Upper lobe of right lung (tissue), 1 donor: ENCODE data around the gene PPT2. TPM values are rescaled to one million over a fixed set of nuclear protein-coding genes. Genes with fewer than 3 reads are reported as not detected.

Experiments used
- ATAC-seq: fragments of 200-7000 bp; cut with Tn5 transposase; one replicate; pipeline ENCODE4 v1.9.1; 2020; ENCODE audit warnings: mild to moderate bottlenecking, moderate library complexity
- DNase-seq: peaks from one replicate; pipeline ENCODE4 v3.0.0-alpha.2; 2020
- H3K27ac ChIP-seq: fragments of 200-600 bp; one replicate; pipeline ENCODE4 v1.8.0; 2022
- H3K27me3 ChIP-seq: fragments of 200-600 bp; one replicate; pipeline ENCODE4 v1.8.0; 2022; ENCODE audit warnings: mild to moderate bottlenecking
- H3K36me3 ChIP-seq: fragments of 200-600 bp; one replicate; pipeline ENCODE4 v1.8.0; 2022
- H3K4me1 ChIP-seq: fragments of 200-600 bp; one replicate; pipeline ENCODE4 v1.8.0; 2022
- H3K4me3 ChIP-seq: fragments of 200-600 bp; one replicate; pipeline ENCODE4 v1.8.0; 2022; ENCODE audit warnings: mild to moderate bottlenecking
- H3K9me3 ChIP-seq: fragments of 200-600 bp; one replicate; pipeline ENCODE4 v1.8.0; 2022
- CTCF ChIP-seq: fragments of 200-600 bp; IDR thresholded peaks from one replicate; pipeline ENCODE4 v1.8.0; 2022; ENCODE audit warnings: antibody characterized with exemption
- intact Hi-C: fragments of 100-400 bp; cut with DNase I; formaldehyde crosslinking; loops from one replicate; pipeline ENCODE4 v1.11.0; 2022
- total RNA-seq: library from RNA; stranded (reverse); fragmentation: NEBNext Ultra II Directional; extraction: Animal tissue kit (Norgen Biotek cat#: 25700); gene quantifications from one replicate; pipeline ENCODE4 v1.2.1, GENCODE V29; 2021
- donor health status: DM: no; HTN: yes; CAD: no; lungs with severe emphysema.

PPT2 gene
- total RNA-seq, 1 donor from 2014 or later, result 19.2 TPM

DNA sequence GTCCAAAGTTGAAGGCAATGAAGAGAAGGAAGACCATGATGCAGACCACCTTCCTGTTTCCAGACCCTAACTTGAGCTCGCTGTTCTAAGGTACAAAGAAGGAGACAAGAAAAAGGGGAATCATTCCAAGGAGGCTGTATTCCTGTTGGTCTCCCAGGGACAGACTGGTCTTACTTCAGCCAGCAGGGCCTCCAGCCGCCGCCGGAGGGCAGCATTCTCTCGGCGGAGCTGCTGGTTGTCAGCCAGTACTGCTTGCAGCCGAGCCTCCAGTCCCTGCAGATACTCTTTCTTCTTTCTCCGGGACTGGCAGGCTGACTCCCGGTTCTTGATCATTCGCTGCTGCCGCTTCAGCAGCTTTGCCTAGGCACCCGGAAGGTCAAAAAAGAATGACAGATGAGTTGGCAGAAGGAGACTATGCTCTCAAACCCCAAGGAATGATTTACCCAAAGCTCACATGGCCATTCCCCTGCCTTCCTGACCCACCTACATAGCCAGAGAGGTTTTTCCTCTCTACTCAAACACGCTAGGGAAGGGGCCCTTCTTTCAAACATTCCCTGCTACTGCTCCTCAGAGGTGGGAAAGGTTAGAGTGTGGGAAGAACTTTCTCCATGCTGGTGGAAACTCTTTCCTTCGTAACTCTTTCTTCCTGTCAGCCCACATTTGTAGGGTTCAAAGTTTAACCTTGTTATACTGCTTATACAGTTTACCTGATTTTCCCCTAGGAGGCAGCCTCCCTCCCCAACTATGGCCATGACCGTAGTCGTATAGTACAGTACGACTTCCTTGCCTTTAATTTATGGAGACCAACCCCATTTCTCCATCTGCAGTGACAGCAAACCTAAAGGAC lies 34.9 kb upstream of the PPT2 start:
- Histone ChIP-seq H3K36me3 (peaks cover 81% of the 10 kb centered on the region), H3K9me3 (no peaks in the 10 kb centered on the region), H3K4me3 (no peak overlapping the region), H3K4me1 (peaks cover 14% of the 10 kb centered on the region), H3K27me3 (no peaks in the 10 kb centered on the region), H3K27ac (peak overlapping the region; percentile 76)
- DNase-seq (peak; percentile 91), ATAC-seq (peak; percentile 88)
- peak; percentile 90 for TF ChIP-seq CTCF
- intact Hi-C loops, result no loop called here

- DNase-seq (no peak), ATAC-seq (no peak)
- Histone ChIP-seq H3K4me3 (no peak overlapping the region), H3K4me1 (peaks cover 9% of the 10 kb centered on the region), H3K27me3 (no peaks in the 10 kb centered on the region), H3K27ac (no peak overlapping the region), H3K9me3 (no peaks in the 10 kb centered on the region), H3K36me3 (peaks cover 94% of the 10 kb centered on the region)
- no peak for TF ChIP-seq CTCF
- intact Hi-C loops, result no loop called here
These were observed 33.3 kb upstream of the PPT2 start for GRCh38 chr6:32120573-32121059.

DNA sequence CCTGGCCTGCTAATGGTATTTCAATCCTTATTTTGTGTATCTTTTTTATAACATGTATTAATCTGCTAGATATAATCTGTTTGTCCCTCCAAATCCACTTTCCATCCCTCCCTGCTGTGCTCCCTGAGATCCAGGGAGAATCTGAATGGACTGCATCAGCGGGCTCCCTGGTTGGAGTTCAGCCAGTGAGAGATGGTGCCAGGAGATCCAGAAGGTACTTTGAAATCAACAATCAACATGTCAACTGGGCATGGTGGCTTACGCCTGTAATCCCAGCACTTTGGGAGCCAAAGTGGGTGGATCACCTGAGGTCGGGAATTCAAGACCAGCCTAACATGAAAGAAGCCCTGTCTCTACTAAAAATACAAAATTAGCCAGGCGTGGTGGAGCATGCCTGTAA lies 30.3 kb upstream of the PPT2 start:
- ATAC-seq, result no peak
- H3K9me3 ChIP-seq, result no peaks in the 10 kb centered on the region
- H3K27ac ChIP-seq, result no peak overlapping the region
- H3K4me1 ChIP-seq, result peaks cover 24% of the 10 kb centered on the region
- intact Hi-C loops, result no loop called here
- no peak overlapping the region for H3K4me3 ChIP-seq
- H3K36me3 ChIP-seq, result peaks cover 76% of the 10 kb centered on the region
- no peak for DNase-seq
- no peaks in the 10 kb centered on the region for H3K27me3 ChIP-seq
- TF ChIP-seq CTCF, result no peak

DNA sequence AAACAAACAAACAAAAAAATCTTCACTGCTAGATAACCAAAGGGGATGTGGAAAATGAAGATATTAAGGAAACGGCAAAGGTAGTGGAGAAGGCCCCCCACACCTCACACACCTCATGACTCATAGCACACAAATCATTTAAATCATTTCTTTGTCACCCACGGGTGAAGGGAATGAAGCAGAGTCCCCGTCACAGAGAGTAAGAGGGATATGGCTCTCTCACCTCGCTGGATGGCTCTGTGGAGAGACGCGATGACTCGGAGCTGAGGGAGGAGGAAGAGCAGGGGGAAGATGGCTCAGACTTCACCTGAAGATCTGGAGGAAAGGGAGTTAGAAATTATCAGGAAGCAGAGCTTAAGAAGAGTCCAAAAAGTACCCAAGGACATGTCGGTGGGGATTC lies 27.1 kb upstream of the PPT2 start:
- Histone ChIP-seq H3K4me1 (peaks cover 26% of the 10 kb centered on the region), H3K27ac (peak overlapping the region; percentile 79), H3K36me3 (peaks cover 49% of the 10 kb centered on the region), H3K9me3 (no peaks in the 10 kb centered on the region), H3K4me3 (peak overlapping the region; percentile 71), H3K27me3 (no peaks in the 10 kb centered on the region)
- no peak for TF ChIP-seq CTCF
- DNase-seq (no peak), ATAC-seq (no peak)
- intact Hi-C loops, result no loop called here

DNA sequence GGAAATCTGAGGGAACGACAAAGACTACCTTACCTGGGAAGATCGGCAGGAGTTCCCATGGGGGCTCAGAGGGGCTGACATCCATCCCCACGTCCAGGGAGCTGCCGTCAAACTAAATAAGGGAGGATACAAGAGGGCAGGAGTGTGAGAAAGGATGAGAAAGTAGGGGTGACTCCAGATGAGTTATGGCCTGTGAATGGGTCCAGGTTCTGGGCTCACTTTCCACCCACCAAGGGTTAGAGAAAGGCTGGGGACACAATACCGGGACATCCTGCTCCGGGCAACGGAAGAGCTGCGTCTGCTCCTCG lies 26.6 kb upstream of the PPT2 start:
- no peaks in the 10 kb centered on the region for H3K9me3 ChIP-seq
- H3K36me3 ChIP-seq, result peaks cover 45% of the 10 kb centered on the region
- intact Hi-C loops, result no loop called here
- H3K4me3 ChIP-seq, result peak overlapping the region; percentile 71
- peak overlapping the region; percentile 79 for H3K27ac ChIP-seq
- H3K4me1 ChIP-seq, result peaks cover 26% of the 10 kb centered on the region
- DNase-seq (no peak), ATAC-seq (no peak)
- no peak for TF ChIP-seq CTCF
- H3K27me3 ChIP-seq, result no peaks in the 10 kb centered on the region
